ENCODE results near the gene LNX1.

Gene LNX1

GRCh38 chr4:53616219-53616618, 24.9 kb upstream of the LNX1 start:
- H3K27ac ChIP-seq: no peak overlapping the region
- TF ChIP-seq ZFX (IDR thresholded peaks at IDR 0.05): no peak
- TF ChIP-seq CTCF (conservative IDR thresholded peaks at IDR 0.05): no peak

- TF ChIP-seq ZFX (IDR thresholded peaks at IDR 0.05) (no peak), CTCF (conservative IDR thresholded peaks at IDR 0.05) (peak; percentile 12; the same call in 1 of the 2 replicates)
- H3K27ac ChIP-seq: no peak overlapping the region
Measured at GRCh38 chr4:53614591-53614990, 23.3 kb upstream of the LNX1 start.

DNA sequence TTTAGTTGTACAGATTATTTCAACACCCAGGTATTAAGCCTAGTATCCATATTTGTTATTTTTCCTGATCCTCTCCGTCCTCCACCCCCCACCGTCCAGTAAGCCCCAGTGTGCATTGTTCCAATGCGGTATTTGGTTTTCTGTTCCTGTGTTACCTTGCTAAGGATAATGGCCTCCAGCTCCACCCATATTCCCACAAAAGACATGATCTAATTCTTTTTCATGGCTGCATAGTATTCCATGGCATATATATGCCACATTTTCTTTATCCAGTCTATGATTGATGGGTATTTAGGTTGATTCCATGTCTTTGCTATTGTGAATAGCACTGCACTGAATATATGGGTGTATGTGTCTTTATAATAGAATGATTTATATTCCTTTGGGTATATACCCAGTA, 22.1 kb upstream of the LNX1 start:
- TF ChIP-seq CTCF (conservative IDR thresholded peaks at IDR 0.05) (no peak), ZFX (IDR thresholded peaks at IDR 0.05) (no peak)

GRCh38 chr4:53608649-53609048, 17.4 kb upstream of the LNX1 start:
- H3K27ac ChIP-seq: no peak overlapping the region
- TF ChIP-seq ZFX (IDR thresholded peaks at IDR 0.05) (no peak), CTCF (conservative IDR thresholded peaks at IDR 0.05) (no peak)

More for the DNA sequence above, 22.1 kb upstream of the LNX1 start:
- H3K27ac ChIP-seq: no peak overlapping the region

GRCh38 chr4:53608242-53608641, 17.0 kb upstream of the LNX1 start:
- H3K27ac ChIP-seq: no peak overlapping the region
- TF ChIP-seq CTCF (conservative IDR thresholded peaks at IDR 0.05) (no peak), ZFX (IDR thresholded peaks at IDR 0.05) (no peak)

DNA sequence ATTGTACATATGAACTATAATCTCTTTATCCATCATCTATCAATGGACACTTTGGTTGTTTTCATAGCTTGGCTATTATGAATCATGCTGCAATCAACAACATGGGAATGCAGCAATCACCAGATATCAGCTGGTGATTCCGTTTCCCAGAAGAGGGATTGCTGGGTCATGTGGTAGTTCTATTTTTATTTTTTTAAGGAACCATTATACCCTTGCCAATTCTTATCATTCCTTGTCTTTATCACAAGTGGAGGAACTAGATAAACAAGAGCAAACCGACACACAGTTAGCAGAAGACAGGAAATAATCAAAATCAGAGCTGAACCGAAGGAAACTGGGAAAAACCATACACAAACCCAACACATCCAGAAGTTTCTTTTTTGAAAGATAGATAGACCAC, 14.5 kb upstream of the LNX1 start:
- no peak for TF ChIP-seq ZFX (IDR thresholded peaks at IDR 0.05)
- no peak for TF ChIP-seq CTCF (conservative IDR thresholded peaks at IDR 0.05)
- no peak overlapping the region for H3K27ac ChIP-seq

- no peak for TF ChIP-seq CTCF (conservative IDR thresholded peaks at IDR 0.05)
- no peak for TF ChIP-seq ZFX (IDR thresholded peaks at IDR 0.05)
- no peak overlapping the region for H3K27ac ChIP-seq
Measured at GRCh38 chr4:53602390-53602789, 11.1 kb upstream of the LNX1 start.

Measured in C4-2B (cell line).